ENCODE results near the gene BOD1. TPM values are rescaled to one million over a fixed set of nuclear protein-coding genes. Genes with fewer than 3 reads are reported as not detected.

BOD1 gene
- total RNA-seq, 1 experiment from 2014 or later, result 70.9 TPM

GRCh38 chr5:173623789-173624188, 7.3 kb upstream of the BOD1 start:
- BruUV-seq (replicated peaks), result no TSS peak
- Histone ChIP-seq H3K27ac (ENCODE audit: low read depth, low read length, poor library complexity, severe bottlenecking) (no peak overlapping the region), H3K27me3 (replicated peaks; ENCODE audit: insufficient read depth, low read depth, low read length, poor library complexity) (no peaks in the 10 kb centered on the region), H3K9me3 (ENCODE audit: low read depth, low read length, poor library complexity, severe bottlenecking) (no peaks in the 10 kb centered on the region), H3K36me3 (ENCODE audit: insufficient read depth, low read length, poor library complexity, severe bottlenecking) (no peaks in the 10 kb centered on the region), H3K4me3 (ENCODE audit: low read depth, low read length, poor library complexity, severe bottlenecking) (no peak overlapping the region), H3K4me1 (ENCODE audit: insufficient read depth, low read length, poor library complexity, severe bottlenecking) (peaks cover 7% of the 10 kb centered on the region)
- CTCF ChIA-PET, result no interaction called here
- POLR2A ChIA-PET (ENCODE audit: low non-redundant PET), result no interaction called here
- no peak for DNase-seq (ENCODE audit: low spot score)
- no peak for TF ChIP-seq CTCF (conservative IDR thresholded peaks at IDR 0.05; ENCODE audit: low read depth, low read length)
- no peak for TF ChIP-seq EZH2 (IDR thresholded peaks at IDR 0.05; ENCODE audit: borderline replicate concordance, low read depth, low read length, poor library complexity, severe bottlenecking)
- intact Hi-C loops (cut with micrococcal nuclease; ENCODE audit: unreplicated experiment), result no loop called here

- Histone ChIP-seq H3K4me1 (ENCODE audit: insufficient read depth, low read length, poor library complexity, severe bottlenecking) (peaks cover 7% of the 10 kb centered on the region), H3K4me3 (ENCODE audit: low read depth, low read length, poor library complexity, severe bottlenecking) (no peak overlapping the region), H3K27ac (ENCODE audit: low read depth, low read length, poor library complexity, severe bottlenecking) (no peak overlapping the region), H3K27me3 (replicated peaks; ENCODE audit: insufficient read depth, low read depth, low read length, poor library complexity) (no peaks in the 10 kb centered on the region), H3K36me3 (ENCODE audit: insufficient read depth, low read length, poor library complexity, severe bottlenecking) (no peaks in the 10 kb centered on the region), H3K9me3 (ENCODE audit: low read depth, low read length, poor library complexity, severe bottlenecking) (no peaks in the 10 kb centered on the region)
- CTCF ChIA-PET, result no interaction called here
- intact Hi-C loops (cut with micrococcal nuclease; ENCODE audit: unreplicated experiment), result no loop called here
- BruUV-seq (replicated peaks), result no TSS peak
- TF ChIP-seq CTCF (conservative IDR thresholded peaks at IDR 0.05; ENCODE audit: low read depth, low read length) (no peak), EZH2 (IDR thresholded peaks at IDR 0.05; ENCODE audit: borderline replicate concordance, low read depth, low read length, poor library complexity, severe bottlenecking) (no peak)
- POLR2A ChIA-PET (ENCODE audit: low non-redundant PET), result no interaction called here
- DNase-seq (ENCODE audit: low spot score), result no peak
Observed at GRCh38 chr5:173623296-173623771, 6.9 kb upstream of the BOD1 start.

- POLR2A ChIA-PET (ENCODE audit: low non-redundant PET), result no interaction called here
- no peaks in the 10 kb centered on the region for H3K27me3 ChIP-seq (replicated peaks; ENCODE audit: insufficient read depth, low read depth, low read length, poor library complexity)
- intact Hi-C loops (cut with micrococcal nuclease; ENCODE audit: unreplicated experiment), result no loop called here
- no peak for DNase-seq (ENCODE audit: low spot score)
- CTCF ChIA-PET, result interaction anchor here (0.7 kb wide), 1 partner anchor 303 kb away, joined by 6 read pairs; no protein-coding TSS in a partner anchor
- H3K9me3 ChIP-seq (ENCODE audit: low read depth, low read length, poor library complexity, severe bottlenecking), result no peaks in the 10 kb centered on the region
- H3K36me3 ChIP-seq (ENCODE audit: insufficient read depth, low read length, poor library complexity, severe bottlenecking), result no peaks in the 10 kb centered on the region
- H3K4me3 ChIP-seq (ENCODE audit: low read depth, low read length, poor library complexity, severe bottlenecking), result no peak overlapping the region
- no TSS peak for BruUV-seq (replicated peaks)
- no peak for TF ChIP-seq EZH2 (IDR thresholded peaks at IDR 0.05; ENCODE audit: borderline replicate concordance, low read depth, low read length, poor library complexity, severe bottlenecking)
- TF ChIP-seq CTCF (conservative IDR thresholded peaks at IDR 0.05; ENCODE audit: low read depth, low read length), result no peak
- H3K27ac ChIP-seq (ENCODE audit: low read depth, low read length, poor library complexity, severe bottlenecking), result no peak overlapping the region
- H3K4me1 ChIP-seq (ENCODE audit: insufficient read depth, low read length, poor library complexity, severe bottlenecking), result peaks cover 7% of the 10 kb centered on the region
Observed at GRCh38 chr5:173622183-173623047, 6.0 kb upstream of the BOD1 start.

All from A673 (cell line).